NCI-H2196 (cell line): Measurements from ENCODE around the gene DUSP19.
"Not testable (repeated sequence)": the region's sequence is repeated elsewhere in the genome, so short reads cannot be mapped to it uniquely, and the experiment has no call there.

ENCODE experiments used
- DNase-seq: peaks from one replicate; lab custom pipeline; 2025; ENCODE audit not compliant: unreplicated experiment; lab: John Stamatoyannopoulos, UW

Gene DUSP19

GRCh38 chr2:183078464-183079138 is at the start of gene DUSP19:
Gene DUSP19 (plus strand): TSS chr2:183078747. CDS start chr2:183078934, 187 bp downstream.
- peak; percentile 92 for DNase-seq

GRCh38 chr2:183029219-183029618 is 49.3 kb upstream of the DUSP19 start:
- no peak for DNase-seq

GRCh38 chr2:183031911-183032794 is 46.4 kb upstream of the DUSP19 start:
- DNase-seq, result no peak

GRCh38 chr2:183033951-183034350 is 44.6 kb upstream of the DUSP19 start:
- no peak for DNase-seq

GRCh38 chr2:183034806-183035205 is 43.7 kb upstream of the DUSP19 start:
- DNase-seq, result no peak

GRCh38 chr2:183035298-183035953 is 43.1 kb upstream of the DUSP19 start:
- no peak for DNase-seq

- no peak for DNase-seq
These were observed 42.4 kb upstream of the DUSP19 start for GRCh38 chr2:183035954-183036669.

GRCh38 chr2:183037074-183037552 is 41.4 kb upstream of the DUSP19 start:
- DNase-seq, result no peak

GRCh38 chr2:183037553-183038340 is 40.8 kb upstream of the DUSP19 start:
- DNase-seq, result no peak

- DNase-seq, result peak; percentile 90
These were observed 39.9 kb upstream of the DUSP19 start, which contains the start of gene NCKAP1 for GRCh38 chr2:183038341-183039300. Gene NCKAP1 (minus strand): TSS chr2:183038457. CDS start chr2:183038099, 358 bp downstream.

GRCh38 chr2:183040604-183041003 is 37.9 kb upstream of the DUSP19 start:
- no peak for DNase-seq

- not testable (repeated sequence) for DNase-seq
These were observed 35.0 kb upstream of the DUSP19 start for GRCh38 chr2:183043580-183043979.

- DNase-seq, result not testable (repeated sequence)
These were observed 30.9 kb upstream of the DUSP19 start for GRCh38 chr2:183047486-183048125.

- DNase-seq, result no peak
These were observed 29.1 kb upstream of the DUSP19 start for GRCh38 chr2:183049420-183049819.

- no peak for DNase-seq
These were observed 21.1 kb upstream of the DUSP19 start for GRCh38 chr2:183057333-183057985.

GRCh38 chr2:183059561-183059960 is 19.0 kb upstream of the DUSP19 start:
- no peak for DNase-seq

GRCh38 chr2:183060571-183061231 is 17.8 kb upstream of the DUSP19 start:
- DNase-seq, result no peak
